Left ventricle myocardium inferior (tissue), 1 donor: Measurements from ENCODE around the gene NFE2L1. TPM values are rescaled to one million over a fixed set of nuclear protein-coding genes. Genes with fewer than 3 reads are reported as not detected.
A peak's percentile ranks its signal among the peaks of the same experiment; 100 is the strongest.
"Not testable (repeated sequence)": the region's sequence is repeated elsewhere in the genome, so short reads cannot be mapped to it uniquely, and the experiment has no call there.

Experiments
- DNase-seq: peaks from one replicate; pipeline ENCODE4 v3.0.0-alpha.2; 2020
- H3K27ac ChIP-seq: fragments of 200-600 bp; replicated peaks from 2 replicates; pipeline ENCODE4 v1.8.0; 2021
- H3K27me3 ChIP-seq: fragments of 200-600 bp; 2 replicates; pipeline ENCODE4 v1.8.0; 2021; ENCODE audit warnings: low read depth
- H3K36me3 ChIP-seq: fragments of 200-600 bp; 2 replicates; pipeline ENCODE4 v1.8.0; 2021
- H3K4me1 ChIP-seq: fragments of 200-600 bp; 2 replicates; pipeline ENCODE4 v1.8.0; 2021
- H3K4me3 ChIP-seq: fragments of 200-600 bp; 2 replicates; pipeline ENCODE4 v1.8.0; 2021; ENCODE audit warnings: mild to moderate bottlenecking, moderate library complexity
- H3K9me3 ChIP-seq: fragments of 200-600 bp; replicated peaks from 2 replicates; pipeline ENCODE4 v1.8.0; 2021
- CTCF ChIP-seq: fragments of 200-600 bp; IDR thresholded peaks from 2 replicates; pipeline ENCODE4 v1.8.0; 2021; ENCODE audit warnings: antibody characterized with exemption, mild to moderate bottlenecking, borderline replicate concordance
- intact Hi-C: fragments of 100-400 bp; cut with micrococcal nuclease; formaldehyde crosslinking; loops from one replicate; pipeline ENCODE4 v1.11.0; 2022
- total RNA-seq: library from RNA; stranded (reverse); fragmentation: NEBNext Ultra II Directional; extraction: Animal tissue kit (Norgen Biotek cat#: 25700); gene quantifications from one replicate; pipeline ENCODE4 v1.2.1, GENCODE V29; 2021
- donor health status: DM: no; HTN: yes; CAD: no; lungs with severe emphysema.

Gene NFE2L1
- total RNA-seq, 1 donor from 2014 or later = 895 TPM

GRCh38 chr17:48074322-48075081, 26.3 kb downstream of the NFE2L1 start:
- no peaks in the 10 kb centered on the region for H3K9me3 ChIP-seq
- peak; percentile 90 for TF ChIP-seq CTCF
- H3K36me3 ChIP-seq = peaks cover 42% of the 10 kb centered on the region
- DNase-seq = peak; percentile 62
- intact Hi-C loops = loop anchor here (2.0 to 10.0 kb wide), 2 partner anchors 48 to 50 kb away; no protein-coding TSS in a partner anchor
- H3K4me3 ChIP-seq = no peak overlapping the region
- peaks cover 10% of the 10 kb centered on the region for H3K4me1 ChIP-seq
- H3K27me3 ChIP-seq = no peaks in the 10 kb centered on the region
- H3K27ac ChIP-seq = peak overlapping the region; percentile 34

GRCh38 chr17:48077152-48077551, 29.0 kb downstream of the NFE2L1 start:
- H3K9me3 ChIP-seq, H3K27ac ChIP-seq, DNase-seq, H3K27me3 ChIP-seq, H3K4me3 ChIP-seq, H3K4me1 ChIP-seq: not testable (repeated sequence)
- peaks cover 21% of the 10 kb centered on the region for H3K36me3 ChIP-seq
- intact Hi-C loops = loop anchor here (10.0 kb wide), 1 partner anchor 48 kb away; no protein-coding TSS in a partner anchor

- intact Hi-C loops = no loop called here
- Histone ChIP-seq H3K9me3 (no peaks in the 10 kb centered on the region), H3K27ac (no peak overlapping the region), H3K4me3 (no peak overlapping the region), H3K36me3 (peaks cover under 1% of the 10 kb centered on the region), H3K27me3 (no peaks in the 10 kb centered on the region), H3K4me1 (peaks cover 18% of the 10 kb centered on the region)
- no peak for TF ChIP-seq CTCF
- no peak for DNase-seq
These were observed 33.7 kb downstream of the NFE2L1 start for GRCh38 chr17:48081858-48082257.

- Histone ChIP-seq H3K27me3 (no peaks in the 10 kb centered on the region), H3K4me1 (peaks cover 18% of the 10 kb centered on the region), H3K36me3 (no peaks in the 10 kb centered on the region), H3K4me3 (no peak overlapping the region), H3K27ac (no peak overlapping the region), H3K9me3 (no peaks in the 10 kb centered on the region)
- TF ChIP-seq CTCF = no peak
- intact Hi-C loops = no loop called here
- DNase-seq = no peak
These were observed 36.8 kb downstream of the NFE2L1 start for GRCh38 chr17:48084932-48085331.

- Histone ChIP-seq H3K4me1 (peaks cover 10% of the 10 kb centered on the region), H3K36me3 (peaks cover 16% of the 10 kb centered on the region), H3K27ac (no peak overlapping the region), H3K9me3 (no peaks in the 10 kb centered on the region), H3K27me3 (no peaks in the 10 kb centered on the region), H3K4me3 (no peak overlapping the region)
- no peak for DNase-seq
- intact Hi-C loops = no loop called here
- TF ChIP-seq CTCF = no peak
These were observed 45.3 kb downstream of the NFE2L1 start for GRCh38 chr17:48093341-48094045.

GRCh38 chr17:48095611-48096010, 47.5 kb downstream of the NFE2L1 start:
- no peaks in the 10 kb centered on the region for H3K27me3 ChIP-seq
- peaks cover 23% of the 10 kb centered on the region for H3K4me1 ChIP-seq
- no peak overlapping the region for H3K4me3 ChIP-seq
- DNase-seq = no peak
- H3K27ac ChIP-seq = no peak overlapping the region
- no peaks in the 10 kb centered on the region for H3K9me3 ChIP-seq
- no peak for TF ChIP-seq CTCF
- intact Hi-C loops = no loop called here
- H3K36me3 ChIP-seq = peaks cover 16% of the 10 kb centered on the region
